DMS53 treated with DMSO at 0.1 percent for 48 hours (cell line): Measurements from ENCODE around the gene SHMT2.

ENCODE experiments used
- DNase-seq: peaks from one replicate; lab custom pipeline; 2025; ENCODE audit not compliant: unreplicated experiment; lab: John Stamatoyannopoulos, UW

SHMT2 gene

GRCh38 chr12:57213763-57214397, 15.6 kb upstream of the SHMT2 start:
- DNase-seq = peak; percentile 60

DNA sequence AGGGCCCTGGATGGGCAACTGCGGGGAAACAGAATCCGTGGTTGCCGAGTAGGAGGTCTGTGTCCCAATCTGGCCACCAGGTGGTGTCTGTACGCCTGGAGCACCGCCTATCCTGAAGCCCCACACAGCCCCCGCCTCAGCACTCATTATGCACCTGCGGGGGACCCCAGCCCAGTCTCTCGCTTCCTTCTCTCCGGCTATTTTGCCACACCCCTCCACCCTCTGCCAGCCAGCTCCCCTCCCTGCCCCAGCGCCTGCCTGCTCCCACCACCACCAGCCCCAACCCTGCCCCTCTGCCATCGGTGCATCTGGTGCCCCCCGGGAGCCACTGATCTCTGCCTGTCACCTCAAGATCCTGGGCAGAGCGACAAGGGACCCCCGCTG, 15.1 kb upstream of the SHMT2 start:
- DNase-seq = peak; percentile 82

DNA sequence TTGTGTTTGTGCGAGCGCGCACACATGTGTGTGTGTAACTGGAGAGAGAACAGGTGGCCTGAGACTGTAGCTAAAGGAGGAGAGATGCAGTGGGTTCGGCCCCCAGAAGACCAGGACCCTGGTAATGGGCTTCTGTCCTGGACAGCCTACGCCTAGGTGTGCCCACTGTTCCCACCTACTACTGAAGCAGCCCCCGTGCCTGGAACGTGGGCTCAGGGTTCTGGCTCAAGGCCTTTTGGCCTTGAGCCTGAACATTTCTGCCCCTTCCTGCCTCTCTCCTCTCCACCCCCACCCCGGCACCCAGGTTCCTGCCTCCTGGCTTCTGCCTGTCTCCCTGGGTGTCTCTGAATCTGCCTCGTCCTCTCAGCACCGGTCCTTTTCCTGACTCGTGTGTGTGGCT, 14.4 kb upstream of the SHMT2 start:
- DNase-seq = no peak

DNA sequence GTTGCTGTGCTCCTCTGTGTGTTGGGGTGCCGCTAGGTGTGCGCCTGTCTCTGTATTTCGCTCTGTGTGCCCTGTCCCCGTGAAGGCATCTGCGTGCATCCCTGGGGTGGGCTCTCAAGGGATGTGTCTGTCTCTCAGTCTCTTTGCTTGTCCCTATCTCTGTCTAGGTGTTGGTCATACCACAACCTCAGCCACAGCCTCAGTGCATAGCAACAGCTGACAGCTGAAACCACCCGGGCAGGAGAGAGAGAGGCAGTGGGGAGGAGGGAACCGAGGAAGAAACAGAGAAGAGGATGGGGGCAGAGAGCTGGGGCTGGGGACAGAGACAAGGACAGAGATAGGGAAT, 13.9 kb upstream of the SHMT2 start:
- peak; percentile 47 for DNase-seq

- peak; percentile 47 for DNase-seq
These were observed 13.2 kb upstream of the SHMT2 start, which contains the start of gene NXPH4 for GRCh38 chr12:57216014-57216911. Gene NXPH4, plus strand, starts transcription at chr12:57216794. Its CDS starts 176 bp downstream, at chr12:57216970.

- DNase-seq = no peak
These were observed 12.3 kb upstream of the SHMT2 start for GRCh38 chr12:57216921-57217879.

DNA sequence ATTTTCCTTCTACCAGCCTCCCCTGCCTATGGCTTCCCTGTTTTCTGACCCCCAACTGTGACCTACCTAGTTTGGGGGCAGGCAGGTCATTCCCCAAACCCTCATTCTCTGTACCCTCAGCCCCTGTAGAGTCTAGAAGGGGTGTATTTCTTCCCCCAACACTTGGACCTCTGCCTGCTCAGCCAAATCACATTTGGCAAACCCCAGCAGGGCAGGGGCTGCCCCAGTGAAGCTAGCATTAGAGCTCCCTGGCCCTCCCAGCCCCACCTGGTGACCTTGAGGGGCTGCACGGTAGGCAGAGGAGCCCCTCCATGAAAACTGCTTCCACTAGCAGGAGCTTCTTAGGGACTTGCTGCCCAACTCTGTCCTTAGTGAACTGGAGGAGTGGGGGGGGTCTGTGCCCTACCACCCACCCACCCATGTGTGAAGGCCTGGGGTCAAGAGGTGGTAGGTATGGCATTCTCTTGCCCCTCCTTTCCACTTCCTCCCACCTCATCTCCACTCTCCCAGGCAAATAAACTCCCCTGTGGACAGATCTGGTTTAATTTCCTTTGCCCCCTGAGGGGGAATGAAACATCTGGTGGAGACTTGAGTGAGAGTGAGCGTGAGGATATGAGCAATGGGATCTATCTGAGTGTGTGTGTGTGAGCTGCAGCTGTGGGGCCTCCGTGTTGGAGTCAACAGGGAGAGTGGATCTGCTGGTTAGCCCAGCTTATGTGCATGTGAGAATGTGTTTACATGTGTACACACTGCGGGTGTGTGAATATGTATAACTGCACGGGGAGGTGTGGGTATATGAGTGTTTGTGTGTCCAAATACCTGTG, 11.3 kb upstream of the SHMT2 start:
- DNase-seq = no peak

GRCh38 chr12:57219205-57219992, 10.1 kb upstream of the SHMT2 start:
- DNase-seq = no peak

DNA sequence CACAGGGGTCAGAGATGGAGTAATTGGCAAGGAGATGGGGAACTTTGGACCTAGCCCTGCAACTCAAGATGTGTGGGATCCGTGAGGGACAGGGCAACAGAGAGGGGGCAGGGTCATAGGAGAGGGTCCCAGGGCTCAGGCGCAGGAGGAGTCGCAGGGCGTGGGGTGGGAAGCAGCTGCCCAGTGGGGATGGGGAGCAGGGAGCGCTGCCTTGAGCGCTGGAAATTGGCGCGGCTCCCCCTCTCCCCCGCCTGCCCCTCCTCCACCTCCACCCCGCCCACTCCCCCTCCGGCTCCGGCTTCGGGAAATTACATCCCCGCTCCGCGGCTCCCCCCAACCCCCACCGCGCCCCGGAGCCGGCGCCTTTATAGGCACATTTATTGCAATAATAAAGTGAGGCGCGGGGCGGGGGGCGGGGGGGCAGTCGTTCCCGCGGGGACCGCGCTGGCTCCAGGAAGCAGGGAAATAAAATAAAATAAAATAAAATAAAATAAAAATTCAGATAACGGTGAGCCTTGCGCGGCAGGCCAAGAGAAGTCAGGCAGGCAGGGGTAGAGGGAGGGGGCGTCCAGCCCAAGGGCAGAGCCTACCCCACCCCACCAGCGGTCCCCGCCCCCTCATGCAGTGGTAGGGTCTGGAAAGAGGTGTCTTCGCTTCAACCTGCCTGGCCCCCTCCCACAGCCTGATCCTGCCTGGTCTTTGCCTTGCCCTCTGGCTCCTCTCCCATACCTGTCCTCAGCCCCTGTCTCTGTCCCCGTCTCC, 9.3 kb upstream of the SHMT2 start:
- DNase-seq = no peak

- no peak for DNase-seq
These were observed 8.7 kb upstream of the SHMT2 start for GRCh38 chr12:57220770-57221168.

GRCh38 chr12:57221169-57221917, 8.2 kb upstream of the SHMT2 start:
- DNase-seq = no peak

- no peak for DNase-seq
These were observed 7.0 kb upstream of the SHMT2 start for GRCh38 chr12:57222286-57223190.

DNA sequence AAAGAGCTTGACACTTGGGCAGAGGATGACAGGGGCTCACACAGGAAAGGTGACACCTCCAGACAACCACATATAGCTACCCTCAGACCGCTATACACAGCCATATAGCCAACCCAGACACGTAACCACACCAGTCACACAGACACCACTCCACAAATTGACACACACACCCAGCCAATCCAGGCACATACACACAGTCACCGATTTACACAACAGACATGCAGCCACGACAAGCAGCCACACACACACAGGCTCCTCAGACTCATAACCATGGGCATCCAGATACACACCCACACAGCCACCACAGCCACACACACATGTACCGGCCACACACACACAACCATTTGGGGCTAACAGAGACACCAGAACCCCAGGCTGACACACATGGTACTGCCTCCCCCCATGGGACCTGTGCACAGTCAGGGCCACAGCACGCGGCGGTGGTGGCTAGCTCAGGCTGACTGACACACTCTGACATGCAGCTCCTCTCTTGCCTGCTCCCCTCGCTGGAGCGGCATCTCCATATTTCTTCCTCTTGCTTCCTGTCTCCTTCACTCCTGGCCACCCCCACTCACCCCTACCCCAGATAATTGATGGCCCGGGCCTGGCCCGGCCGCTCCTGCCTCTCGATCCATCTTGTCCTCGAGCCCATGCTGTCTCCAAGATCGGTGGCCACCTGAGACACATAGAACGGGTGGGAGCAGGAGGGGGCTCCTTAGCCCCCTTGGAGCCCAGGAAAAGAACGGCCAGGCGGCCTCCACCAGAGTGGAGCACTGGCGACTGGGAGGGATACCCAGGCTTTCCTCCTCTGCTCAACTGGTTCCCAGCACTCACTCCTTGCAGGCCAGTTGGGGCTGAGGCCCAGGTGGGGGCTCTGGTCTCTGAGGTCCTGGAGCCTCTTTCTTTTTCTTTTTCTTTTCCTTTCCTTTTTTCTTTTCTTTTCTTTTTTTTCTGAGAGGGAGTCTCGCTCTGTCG, 6.0 kb upstream of the SHMT2 start:
- DNase-seq = no peak

DNA sequence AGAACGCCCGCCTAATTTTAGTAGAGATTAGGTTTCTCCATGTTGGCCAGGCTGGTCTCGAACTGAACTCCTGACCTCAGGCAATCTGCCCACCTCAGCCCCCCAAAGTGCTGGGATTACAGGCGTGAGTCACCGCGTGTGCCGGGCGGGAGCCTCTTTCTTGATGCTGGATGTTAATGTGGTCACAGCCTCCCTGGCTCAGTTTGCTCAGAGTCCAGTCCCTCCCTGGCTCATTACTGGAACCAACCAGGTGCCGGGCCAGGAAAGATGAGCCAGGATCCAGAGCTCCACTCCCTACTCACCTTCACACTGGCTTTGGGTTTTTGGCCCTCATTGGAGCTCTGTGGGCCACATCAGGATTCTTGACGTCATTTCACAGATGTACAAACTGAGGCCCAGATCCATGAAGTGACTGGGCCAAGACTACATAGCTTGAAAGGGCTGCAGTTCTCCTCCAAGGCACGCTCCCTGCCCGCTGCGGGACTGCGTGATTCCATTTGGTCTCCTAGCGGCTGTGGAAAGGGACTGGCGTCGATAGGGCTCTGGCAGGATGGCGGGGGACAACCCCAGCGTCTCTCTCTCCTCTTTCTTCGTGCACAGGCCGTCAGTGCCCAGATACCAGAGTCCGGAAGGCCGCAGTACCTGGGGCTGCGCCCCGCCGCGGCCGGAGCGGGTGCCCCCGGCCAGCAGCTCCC, 5.1 kb upstream of the SHMT2 start:
- no peak for DNase-seq

DNA sequence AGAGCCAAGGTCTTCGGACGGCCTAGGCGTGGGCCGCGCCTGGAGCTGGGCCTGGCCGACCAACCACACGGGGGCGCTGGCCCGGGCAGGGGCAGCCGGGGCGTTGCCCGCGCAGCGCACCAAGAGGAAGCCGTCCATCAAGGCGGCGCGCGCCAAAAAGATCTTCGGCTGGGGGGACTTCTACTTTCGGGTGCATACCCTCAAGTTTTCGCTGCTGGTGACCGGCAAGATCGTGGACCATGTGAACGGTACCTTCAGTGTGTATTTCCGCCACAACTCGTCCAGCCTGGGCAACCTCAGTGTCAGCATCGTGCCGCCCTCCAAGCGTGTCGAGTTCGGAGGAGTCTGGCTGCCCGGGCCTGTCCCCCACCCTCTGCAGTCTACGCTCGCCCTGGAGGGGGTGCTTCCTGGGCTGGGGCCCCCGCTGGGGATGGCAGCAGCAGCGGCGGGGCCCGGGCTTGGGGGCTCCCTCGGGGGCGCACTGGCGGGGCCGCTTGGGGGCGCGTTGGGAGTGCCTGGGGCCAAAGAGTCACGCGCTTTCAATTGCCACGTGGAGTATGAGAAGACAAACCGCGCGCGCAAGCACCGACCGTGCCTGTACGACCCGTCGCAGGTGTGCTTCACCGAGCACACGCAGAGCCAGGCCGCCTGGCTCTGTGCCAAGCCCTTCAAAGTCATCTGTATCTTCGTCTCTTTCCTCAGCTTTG, 4.4 kb upstream of the SHMT2 start:
- DNase-seq = no peak
